Limb (tissue), 2 donors: Measurements from ENCODE around the gene GRM7.

Experiments used
- DNase-seq, 2 donors: peaks; one replicate each; pipeline ENCODE4 v3.0.0-alpha.2; 2016; ENCODE audit errors: extremely low spot score in 2 of 2

Gene GRM7

DNA sequence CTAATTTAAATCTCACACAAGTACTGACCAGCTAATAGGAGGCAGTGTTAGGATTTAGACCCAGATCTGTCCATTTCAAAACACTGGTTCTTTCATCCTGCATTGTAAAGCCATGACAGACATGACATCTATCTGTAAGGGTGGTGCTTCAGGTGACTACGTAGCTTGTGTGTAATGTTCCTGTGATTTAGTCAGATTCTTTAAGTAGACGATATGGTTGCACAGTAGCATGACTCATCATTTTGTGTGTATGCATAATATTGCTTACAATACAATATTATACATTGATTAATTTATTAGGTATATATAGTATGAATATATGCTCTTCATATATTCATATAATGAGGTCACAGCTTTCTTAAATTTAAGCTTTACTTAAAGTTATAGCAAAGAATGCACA is 628.5 kb downstream of the GRM7 start:
- DNase-seq: no peak

DNA sequence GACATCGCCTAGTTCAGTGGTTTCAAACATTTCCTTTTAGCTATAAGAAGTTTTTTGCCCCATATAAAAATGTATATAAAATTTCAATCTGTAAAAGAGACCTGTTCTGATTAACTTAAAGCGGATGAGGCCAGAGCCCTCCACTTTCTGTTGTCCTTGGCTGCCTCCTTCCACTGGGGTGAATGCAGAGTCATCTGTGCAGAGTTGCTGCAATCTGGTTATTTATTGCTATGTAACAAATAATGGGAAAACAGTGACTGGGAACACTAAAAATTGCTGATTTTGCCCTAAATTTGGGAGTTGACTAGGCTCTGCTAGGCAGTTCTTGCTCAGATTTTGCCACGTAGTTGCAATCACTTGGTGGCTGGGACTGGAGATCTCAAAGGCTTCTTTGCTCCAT is 637.8 kb downstream of the GRM7 start:
- no peak for DNase-seq

DNA sequence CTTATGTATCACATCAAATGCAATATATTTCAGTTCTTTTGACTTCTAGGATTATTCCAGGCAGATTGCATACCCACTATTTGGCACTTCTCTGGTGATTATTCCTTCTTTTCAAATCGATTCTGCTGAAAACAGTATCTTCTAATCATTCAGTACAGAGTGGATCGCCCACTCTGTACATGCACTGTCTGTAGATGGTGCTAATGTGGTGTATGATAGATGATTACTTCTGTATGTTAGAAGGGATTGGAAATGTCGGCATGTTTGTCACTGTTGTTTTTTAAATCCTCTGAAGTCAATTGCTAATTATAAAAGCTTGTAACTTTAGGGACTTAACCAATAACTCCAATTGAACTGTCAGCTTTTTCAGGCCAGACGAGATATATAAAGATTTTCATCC is 642.5 kb downstream of the GRM7 start:
- DNase-seq: no peak

DNA sequence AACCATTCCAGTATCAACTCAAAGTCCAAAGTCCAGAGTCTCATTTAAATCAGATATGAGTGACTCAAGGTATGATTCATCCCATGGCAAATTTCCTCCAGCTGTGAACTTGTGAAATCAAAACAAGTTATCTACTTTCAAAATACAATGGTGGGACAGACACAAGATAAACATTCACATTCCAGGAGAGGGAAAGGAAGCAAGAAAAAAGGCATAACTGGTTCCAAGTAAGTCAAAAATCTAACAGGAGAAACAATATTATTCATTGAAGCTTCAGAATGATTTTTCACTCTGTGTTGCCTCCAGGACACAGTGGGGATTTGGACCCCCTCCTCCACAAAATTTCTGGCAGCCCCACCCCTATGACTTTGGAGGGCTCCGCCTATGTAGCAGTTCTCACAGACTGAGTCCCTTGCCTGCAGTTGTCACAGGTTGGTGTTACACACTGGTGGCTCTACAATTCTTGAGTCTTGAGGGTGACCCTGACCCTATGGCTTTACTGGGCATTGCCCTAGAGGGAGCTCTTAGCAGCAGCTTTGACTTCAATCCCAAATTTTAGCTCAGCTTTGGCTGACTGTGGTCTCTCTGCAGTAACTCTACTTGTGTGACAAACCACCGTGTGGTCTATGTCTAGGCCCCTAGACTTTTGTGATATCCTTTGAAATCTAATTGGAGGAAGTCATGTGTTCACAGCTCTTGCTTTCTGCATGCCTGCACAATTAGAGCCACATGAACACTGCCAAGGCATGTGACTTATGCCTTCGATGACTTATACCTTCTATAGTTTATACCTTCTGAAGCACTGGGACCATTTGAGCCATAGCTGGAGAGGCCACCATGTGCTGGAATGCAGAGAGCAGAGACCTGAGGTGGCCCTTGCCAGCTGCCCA is 644.2 kb downstream of the GRM7 start:
- no peak for DNase-seq

DNA sequence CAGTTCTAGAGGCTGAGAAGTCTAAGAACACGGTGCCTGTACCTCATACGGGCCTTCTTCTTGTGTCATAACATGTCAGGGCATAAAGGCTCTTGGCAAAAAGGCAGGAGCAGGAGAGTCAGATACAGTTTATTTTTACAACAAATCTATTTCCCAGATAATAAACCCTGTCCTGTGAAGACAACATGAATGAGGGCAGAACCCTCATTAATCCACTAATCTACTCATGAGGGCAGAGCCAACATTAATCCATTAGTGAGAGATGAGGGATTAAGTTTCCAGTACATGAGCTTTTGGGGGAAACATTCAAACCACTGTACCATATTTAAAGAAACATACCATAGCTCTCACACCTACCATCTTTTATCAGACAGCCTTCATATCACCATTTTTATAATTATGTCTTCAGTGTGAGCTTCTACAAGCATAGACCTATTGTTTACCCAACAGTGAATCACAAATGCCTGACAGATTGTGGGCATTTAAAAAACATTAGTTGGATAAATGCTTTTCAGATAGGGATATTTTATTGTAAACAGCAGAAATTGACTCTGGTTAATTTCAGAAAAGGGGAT is 645.8 kb downstream of the GRM7 start:
- DNase-seq: no peak

DNA sequence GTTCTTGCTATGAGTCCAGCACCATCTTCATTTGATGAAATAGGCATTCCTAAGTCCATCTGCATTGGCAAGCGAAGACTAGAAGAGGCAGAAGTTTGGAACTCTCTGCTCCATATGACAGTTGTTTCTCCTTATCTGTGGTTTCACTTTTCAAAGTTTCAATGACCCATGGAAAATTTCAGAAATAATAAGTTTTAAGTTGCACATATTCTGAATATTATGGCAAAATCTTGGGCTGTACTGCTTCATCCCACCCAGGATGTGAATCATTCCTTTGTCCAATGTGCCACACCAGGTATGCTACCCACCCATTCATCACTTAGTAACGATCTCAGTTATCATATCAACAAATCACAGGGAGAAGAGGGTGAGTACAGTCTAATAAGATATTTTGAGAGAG is 647.9 kb downstream of the GRM7 start:
- no peak for DNase-seq

DNA sequence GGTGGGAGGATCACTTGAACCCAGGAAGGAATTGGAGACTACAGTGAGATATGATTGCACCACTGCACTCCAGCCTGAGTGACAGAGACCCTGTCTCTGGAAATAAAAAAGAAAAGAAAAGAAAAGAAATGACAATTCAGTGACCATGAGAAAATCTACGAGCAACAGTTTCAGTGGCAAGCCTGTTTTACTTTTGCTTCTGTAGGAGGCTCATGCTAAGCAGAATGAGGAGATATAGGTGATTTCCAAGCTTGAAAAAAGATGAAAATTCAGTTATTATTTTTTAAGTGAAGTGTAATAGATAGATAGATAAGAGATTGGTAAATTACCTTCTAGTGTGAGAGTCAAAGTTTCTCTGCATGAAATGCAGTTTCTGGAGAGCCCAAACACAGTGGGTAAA is 651.1 kb downstream of the GRM7 start:
- no peak for DNase-seq

DNA sequence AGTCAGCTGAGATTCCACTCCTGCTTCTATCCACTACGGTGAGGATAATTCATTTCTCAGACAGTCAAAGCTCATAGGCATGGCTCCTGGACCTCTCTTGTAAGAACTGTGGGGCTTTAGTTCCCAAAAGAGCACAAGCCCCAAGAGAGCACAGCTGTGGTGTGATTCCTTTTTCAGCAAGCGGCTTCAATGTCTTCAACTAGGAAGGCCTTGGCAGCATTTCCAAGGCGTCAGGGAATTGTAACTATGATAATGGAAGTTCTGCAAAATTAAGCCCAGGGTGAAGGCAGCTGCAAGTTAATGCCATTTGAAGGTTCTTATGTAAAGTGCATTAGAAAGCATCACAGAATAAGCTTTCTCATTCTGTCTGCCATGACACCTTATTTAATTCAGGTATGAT is 657.1 kb downstream of the GRM7 start:
- DNase-seq: peak; percentile 15 to 31

DNA sequence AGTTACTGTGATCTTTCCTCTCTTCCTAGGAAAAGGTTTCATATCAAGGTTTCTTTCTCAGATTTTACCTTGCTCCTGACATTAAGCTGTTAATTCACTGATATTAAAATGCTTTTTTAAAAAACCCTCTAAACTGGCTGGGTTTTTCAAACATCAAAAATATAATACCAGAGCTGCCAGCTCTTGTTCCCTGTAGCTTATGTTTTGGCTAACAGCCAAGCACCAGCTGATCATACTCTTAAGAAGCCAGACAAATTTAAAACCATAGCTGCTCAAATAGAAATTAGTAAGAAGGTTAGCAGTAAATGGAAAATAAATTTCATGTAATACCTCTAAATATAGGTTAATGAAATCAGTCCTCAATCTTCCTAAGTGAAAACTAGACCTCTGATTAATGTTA is 657.5 kb downstream of the GRM7 start:
- DNase-seq: peak; percentile 27 to 51

DNA sequence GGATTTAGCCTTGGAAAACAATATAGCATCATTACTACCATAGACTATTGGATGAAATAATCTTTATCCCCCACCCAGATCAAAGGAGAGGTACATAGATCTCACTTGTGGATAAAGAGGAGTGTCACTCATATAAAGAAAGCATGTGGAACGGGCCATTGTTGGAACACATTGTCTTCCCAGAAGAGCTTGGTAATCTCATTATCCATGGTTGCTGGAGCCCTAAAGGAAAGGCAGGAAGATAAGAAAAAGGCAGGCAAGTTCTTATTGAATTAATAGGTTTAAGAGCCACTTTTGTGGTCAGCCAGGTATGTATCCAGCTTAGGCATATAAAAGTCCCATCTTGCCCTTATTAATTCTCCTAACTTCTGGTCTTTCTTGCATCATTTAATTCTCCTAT is 659.1 kb downstream of the GRM7 start:
- DNase-seq: no peak

DNA sequence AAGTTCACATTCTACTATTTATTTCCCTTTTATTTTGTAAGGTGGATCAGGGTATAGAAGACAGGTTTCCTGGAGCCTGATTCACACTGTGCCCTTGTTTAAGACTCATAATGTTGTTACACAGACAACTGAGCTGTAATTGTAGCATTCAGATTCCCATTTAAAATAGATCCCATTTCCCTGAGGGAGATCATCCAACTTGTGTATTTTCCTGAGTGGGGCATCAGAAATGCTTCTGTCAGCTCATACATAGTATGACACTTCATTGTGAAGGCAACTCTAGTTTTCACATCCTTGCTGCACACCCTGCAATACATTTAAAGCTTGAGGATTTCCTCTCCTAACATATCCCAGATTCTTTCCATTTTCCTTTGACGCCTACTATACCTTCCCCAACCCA is 659.7 kb downstream of the GRM7 start:
- no peak for DNase-seq

DNA sequence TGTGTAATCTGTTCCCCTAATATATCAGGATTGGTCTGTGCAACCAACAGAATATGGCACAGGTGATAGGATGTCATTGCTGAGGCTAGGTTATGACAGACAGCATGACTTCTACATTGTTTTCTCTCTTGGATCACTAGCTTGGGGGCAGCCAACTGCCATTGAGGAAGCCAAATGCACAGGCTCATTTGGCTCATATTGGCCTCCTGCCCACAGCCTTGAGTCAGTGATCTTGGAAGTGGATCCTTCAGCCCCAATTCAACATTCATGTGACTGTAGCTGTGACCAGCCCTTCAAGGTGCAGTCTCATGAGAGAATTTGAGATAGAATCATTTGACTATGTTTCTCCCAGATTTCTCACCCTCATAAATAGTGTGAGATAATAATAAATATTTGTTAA is 675.6 kb downstream of the GRM7 start:
- no peak for DNase-seq

DNA sequence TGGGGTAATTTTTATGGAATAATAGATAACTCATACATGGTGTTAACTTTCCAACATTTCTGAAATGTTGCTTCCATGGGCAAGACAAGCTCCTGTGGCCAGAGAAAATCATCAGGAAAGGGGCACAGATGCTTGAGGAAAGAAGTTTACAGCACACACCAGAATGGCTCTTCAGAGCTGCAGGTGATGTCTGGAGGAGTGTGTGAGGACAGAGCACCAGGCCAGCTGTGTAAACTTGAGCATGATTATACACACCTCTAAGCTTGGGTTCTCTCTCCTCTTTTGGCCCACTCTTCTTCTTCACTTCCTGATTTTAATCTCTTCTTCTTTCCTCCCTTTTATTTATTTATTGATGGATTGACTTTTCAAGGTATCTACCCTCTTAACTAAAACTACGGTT is 676.0 kb downstream of the GRM7 start:
- DNase-seq: no peak

DNA sequence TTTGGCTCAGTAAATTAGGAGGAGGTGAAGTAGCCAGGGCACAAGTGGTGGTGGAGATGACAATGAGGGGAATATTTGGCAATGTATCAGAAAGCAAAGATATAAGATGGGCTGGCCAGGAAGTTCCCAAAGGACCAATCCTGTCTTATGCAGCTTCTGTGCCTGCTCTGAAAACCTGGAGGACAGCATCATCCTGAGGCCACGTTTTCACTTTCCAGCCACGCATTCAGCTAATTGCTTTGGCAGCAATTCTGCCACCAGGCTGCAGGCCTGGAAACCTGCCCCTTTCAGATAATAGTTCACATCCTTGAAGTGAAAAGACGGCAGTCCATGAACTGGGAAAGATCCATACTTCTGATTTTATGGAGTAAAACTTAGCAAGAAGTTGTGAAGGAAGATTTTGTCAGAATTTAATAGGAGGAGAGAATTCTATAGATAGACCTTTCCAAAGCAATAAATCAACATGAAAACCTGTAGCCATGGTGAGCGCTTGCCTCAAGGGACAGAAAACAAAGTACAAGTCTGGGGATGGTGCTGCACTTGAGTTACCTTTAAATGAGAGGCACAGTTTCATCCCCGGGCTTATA is 682.5 kb downstream of the GRM7 start:
- peak in 1 of 2 donors; percentile 32 for DNase-seq

DNA sequence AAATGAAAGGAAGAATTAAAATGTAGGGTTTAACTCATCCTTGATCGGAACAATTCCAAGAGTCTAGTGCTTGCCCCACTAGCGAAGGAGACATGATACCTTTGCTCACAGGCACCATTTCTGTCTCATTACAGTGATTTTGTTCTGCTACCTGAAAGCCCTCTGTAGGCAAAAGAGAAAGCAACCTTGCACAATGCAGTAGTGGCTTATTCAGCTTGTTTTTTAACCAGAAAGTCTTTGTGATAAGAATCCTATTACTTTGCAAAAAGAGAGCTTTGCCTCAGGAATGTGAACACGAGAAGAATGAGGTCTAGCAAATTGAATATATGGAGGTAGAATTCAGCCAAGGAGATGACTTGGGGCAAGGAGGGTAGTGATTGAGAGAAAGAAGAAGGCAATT is 684.4 kb downstream of the GRM7 start:
- no peak for DNase-seq

DNA sequence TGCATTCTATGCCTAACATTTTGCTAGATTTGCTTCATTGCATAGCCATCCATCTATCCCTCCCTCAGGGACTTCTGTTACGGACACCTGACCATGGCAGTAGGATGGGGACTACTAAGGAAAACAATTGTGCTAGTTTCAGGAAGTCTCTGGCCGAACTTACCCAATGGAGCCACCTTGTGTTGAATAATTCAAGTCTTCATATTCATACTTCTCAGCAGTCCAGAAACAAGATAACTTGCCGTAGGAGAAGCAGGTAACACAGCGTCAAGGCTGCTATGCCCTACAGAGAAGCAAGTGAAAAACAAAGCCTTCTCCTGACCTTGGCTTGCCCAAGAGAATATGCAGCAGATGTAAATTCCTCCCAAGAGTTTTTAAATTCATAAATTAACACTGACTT is 685.3 kb downstream of the GRM7 start:
- no peak for DNase-seq

DNA sequence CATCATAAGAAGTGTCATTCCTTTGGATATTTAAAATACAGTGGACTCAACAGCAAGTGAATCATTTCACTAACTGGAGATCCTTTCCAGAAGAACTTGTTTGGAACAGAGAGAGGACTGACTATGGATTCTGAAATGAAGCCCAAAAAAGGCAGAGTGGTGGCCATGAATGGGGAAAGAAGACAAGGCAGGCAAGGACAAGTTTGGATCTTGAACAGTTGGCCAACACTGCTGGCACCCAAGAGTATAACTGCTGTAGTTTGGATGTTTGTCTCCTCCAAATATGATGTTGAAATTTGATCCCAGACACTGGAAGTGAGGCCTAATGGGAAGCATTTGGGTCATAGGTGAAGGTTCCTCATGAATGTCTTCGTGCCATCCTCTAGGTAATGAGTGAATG is 686.9 kb downstream of the GRM7 start:
- DNase-seq: no peak

DNA sequence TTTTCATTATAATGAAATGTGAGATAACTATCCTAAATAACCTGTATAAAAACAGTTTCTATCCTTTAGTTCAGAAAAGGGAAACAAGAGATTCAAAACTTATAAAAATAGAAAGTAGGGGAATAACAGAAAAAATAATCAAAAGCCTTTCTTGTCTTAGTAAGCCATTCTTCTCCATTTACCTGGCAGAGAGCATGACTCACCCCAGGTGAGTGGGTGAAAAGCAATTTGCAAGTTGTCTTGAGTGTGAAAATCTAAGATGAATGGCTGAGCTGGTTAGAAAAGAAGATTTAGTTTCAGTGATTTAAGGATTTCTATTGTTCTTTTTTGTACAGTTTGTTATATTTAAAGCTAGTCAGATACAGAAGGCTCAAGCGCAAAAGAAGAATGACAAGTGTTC is 702.0 kb downstream of the GRM7 start:
- DNase-seq: no peak

DNA sequence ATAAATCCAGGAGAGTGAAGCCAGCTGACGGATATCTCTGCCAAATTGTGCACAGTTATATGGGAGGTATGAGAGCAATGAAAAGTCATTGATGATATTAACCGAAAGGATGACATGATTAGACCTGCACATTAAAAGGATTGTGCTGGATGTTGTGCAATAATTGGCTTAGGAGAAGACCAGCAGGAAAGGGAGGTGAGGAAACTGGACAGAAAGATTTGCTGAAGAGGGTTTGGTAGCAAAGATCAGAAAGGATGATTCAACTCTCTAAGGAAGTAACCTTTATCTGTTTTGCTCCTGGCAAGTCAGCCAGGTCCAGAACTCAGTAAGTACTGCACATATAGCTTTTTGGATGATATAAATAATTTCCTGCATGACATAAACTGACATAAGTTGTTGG is 704.7 kb downstream of the GRM7 start:
- no peak for DNase-seq

DNA sequence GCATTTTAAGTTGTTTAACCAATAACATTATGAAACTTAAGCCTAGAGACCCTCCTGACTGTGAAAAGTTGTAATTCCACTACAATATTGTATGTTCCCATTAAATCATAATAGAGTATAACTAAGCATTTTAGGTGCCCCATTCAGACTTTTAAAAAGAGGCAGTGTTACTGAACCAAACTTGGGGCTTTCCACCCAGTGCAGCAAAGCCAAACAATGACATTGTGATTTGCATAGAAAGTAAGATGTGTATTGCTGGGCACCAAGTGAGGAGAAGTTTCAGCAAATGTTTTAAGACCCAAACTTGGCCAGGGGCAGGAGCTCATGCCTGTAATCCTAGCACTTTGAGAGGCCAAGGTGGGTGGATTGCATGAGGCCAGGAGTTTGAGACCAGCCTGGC is 706.2 kb downstream of the GRM7 start:
- DNase-seq: no peak

DNA sequence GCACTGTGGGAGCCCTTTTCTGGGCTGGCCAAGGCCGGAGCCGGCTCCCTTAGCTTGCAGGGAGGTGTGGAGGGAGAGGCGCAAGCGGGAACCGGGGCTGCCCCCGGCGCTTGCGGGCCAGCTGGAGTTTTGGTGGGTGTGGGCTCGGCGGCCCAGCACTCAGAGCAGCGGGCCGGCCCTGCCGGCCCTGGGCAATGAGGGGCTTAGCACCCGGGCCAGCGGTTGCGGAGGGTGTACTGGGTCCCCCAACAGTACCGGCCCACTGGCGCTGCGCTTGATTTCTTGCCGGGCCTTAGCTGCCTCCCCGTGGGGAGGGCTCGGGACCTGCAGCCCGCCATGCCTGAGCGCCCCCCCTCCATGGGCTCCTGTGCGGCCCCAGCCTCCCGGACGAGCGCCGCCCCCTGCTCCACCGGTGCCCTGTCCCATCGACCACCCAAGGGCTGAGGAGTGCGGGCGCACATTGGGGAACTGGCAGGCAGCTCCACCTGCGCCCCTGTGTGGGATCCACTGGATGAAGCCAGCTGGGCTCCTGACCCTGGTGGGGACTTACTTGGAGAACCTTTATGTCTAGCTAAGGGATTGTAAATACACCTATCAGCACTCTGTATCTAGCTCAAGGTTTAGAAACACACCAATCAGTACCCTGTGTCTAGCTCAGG is 707.7 kb downstream of the GRM7 start:
- DNase-seq: no peak

DNA sequence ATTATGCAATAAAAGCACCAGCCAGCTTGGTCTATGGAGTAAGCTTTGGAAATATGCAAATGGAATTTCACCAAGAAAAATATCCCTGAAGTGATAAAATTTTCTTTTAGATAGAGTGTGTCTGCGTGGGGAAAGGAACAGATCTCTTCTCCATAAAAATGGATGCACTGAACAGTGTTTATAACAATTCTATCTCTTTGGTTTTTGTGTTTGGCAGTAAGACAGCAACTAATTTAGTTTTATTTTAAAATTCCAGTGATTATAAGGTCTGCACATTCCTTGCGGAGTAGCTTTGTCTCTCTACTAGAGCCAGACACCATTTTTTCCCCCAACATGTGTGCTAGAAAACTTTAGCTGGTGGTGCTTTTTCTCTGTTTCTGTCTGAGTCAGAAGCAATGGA is 712.4 kb downstream of the GRM7 start:
- peak in 1 of 2 donors; percentile 11 for DNase-seq
